Neuronal stem cell (in vitro differentiated cells): Measurements from ENCODE around the gene NFATC2.

ENCODE experiments used
- DNase-seq: peaks from one replicate; pipeline ENCODE4 v3.0.0-alpha.2; 2013; ENCODE audit warnings: low spot score
- H2AFZ ChIP-seq: one replicate; pipeline ENCODE4 v1.6.1; 2013; ENCODE audit warnings: mild to moderate bottlenecking, low read length, inconsistent platforms
- H2AK5ac ChIP-seq: 2 replicates; pipeline ENCODE4 v1.6.1; 2013; ENCODE audit warnings: low read depth, mild to moderate bottlenecking, inconsistent platforms, low read length, moderate library complexity, mixed read lengths
- H2BK120ac ChIP-seq: 2 replicates; pipeline ENCODE4 v1.6.1; 2013; ENCODE audit warnings: low read depth, mild to moderate bottlenecking, inconsistent platforms, low read length, moderate library complexity, mixed read lengths
- H2BK12ac ChIP-seq: one replicate; pipeline ENCODE4 v1.6.1; 2013; ENCODE audit warnings: low read length, inconsistent platforms
- H2BK15ac ChIP-seq: 2 replicates; pipeline ENCODE4 v1.6.1; 2013; ENCODE audit warnings: mild to moderate bottlenecking, low read length, inconsistent platforms, mixed read lengths
- H2BK5ac ChIP-seq: one replicate; pipeline ENCODE4 v1.6.1; 2013; ENCODE audit warnings: inconsistent platforms, mild to moderate bottlenecking, low read length, moderate library complexity
- H3K14ac ChIP-seq: one replicate; pipeline ENCODE4 v1.6.1; 2013; ENCODE audit warnings: low read length, inconsistent platforms
- H3K18ac ChIP-seq: 2 replicates; pipeline ENCODE4 v1.6.1; 2013; ENCODE audit warnings: low read length, inconsistent platforms
- H3K23ac ChIP-seq: 2 replicates; pipeline ENCODE4 v1.6.1; 2013; ENCODE audit warnings: low read depth, mild to moderate bottlenecking, mixed read lengths, low read length, inconsistent platforms; ENCODE audit not compliant: poor library complexity
- H3K27ac ChIP-seq: replicated peaks from 3 replicates; pipeline ENCODE4 v1.5.1; 2013; ENCODE audit warnings: low read length, inconsistent platforms
- H3K27me3 ChIP-seq, 3 experiments: 2 replicates each; pipeline ENCODE4 v1.6.1; 2013; ENCODE audit warnings: low read length in 3 of 3, mild to moderate bottlenecking in 2 of 3, inconsistent platforms in 1 of 3, low read depth in 1 of 3, mixed read lengths in 1 of 3, moderate library complexity in 1 of 3; ENCODE audit not compliant: control insufficient read depth in 3 of 3, insufficient read depth in 3 of 3
- H3K36me3 ChIP-seq, 2 donors: replicated peaks in 1 of 2; 2 replicates each; pipeline ENCODE4 v1.6.1; 2013; ENCODE audit warnings: low read length in 2 of 2; ENCODE audit not compliant: control insufficient read depth in 2 of 2, insufficient read depth in 2 of 2
- H3K4ac ChIP-seq: 2 replicates; pipeline ENCODE4 v1.6.1; 2013; ENCODE audit warnings: inconsistent platforms, mild to moderate bottlenecking, low read length, moderate library complexity
- H3K4me1 ChIP-seq, 2 donors: 1 replicate in 1 of 2; 2 replicates in 1 of 2; pipeline ENCODE4 v1.6.1; 2013; ENCODE audit warnings: low read length in 2 of 2, low read depth in 1 of 2; ENCODE audit not compliant: control insufficient read depth in 2 of 2, insufficient read depth in 1 of 2
- H3K4me2 ChIP-seq: one replicate; pipeline ENCODE4 v1.6.1; 2013; ENCODE audit warnings: mild to moderate bottlenecking, low read length, inconsistent platforms; ENCODE audit not compliant: insufficient read depth, poor library complexity, severe bottlenecking
- H3K4me3 ChIP-seq, 2 donors: 2 replicates each; pipeline ENCODE4 v1.5.1; 2013; ENCODE audit warnings: low read length in 2 of 2, mild to moderate bottlenecking in 2 of 2, inconsistent platforms in 1 of 2, moderate library complexity in 1 of 2
- H3K79me1 ChIP-seq: one replicate; pipeline ENCODE4 v1.6.1; 2013; ENCODE audit warnings: low read depth, mild to moderate bottlenecking, inconsistent platforms, low read length, moderate library complexity
- H3K9ac ChIP-seq: one replicate; pipeline ENCODE4 v1.6.1; 2013; ENCODE audit warnings: mild to moderate bottlenecking, low read depth, low read length, inconsistent platforms; ENCODE audit not compliant: poor library complexity
- H3K9me3 ChIP-seq, 2 donors: replicated peaks in 1 of 2; 2 replicates each; pipeline versions ENCODE3 to v1.6.1; 2013; ENCODE audit warnings: low read length in 2 of 2, mild to moderate bottlenecking in 2 of 2, inconsistent platforms in 1 of 2, low read depth in 1 of 2, mixed read lengths in 1 of 2, moderate library complexity in 1 of 2; ENCODE audit not compliant: control insufficient read depth in 2 of 2, insufficient read depth in 1 of 2
- H4K8ac ChIP-seq: one replicate; pipeline ENCODE4 v1.6.1; 2013; ENCODE audit warnings: low read depth, mild to moderate bottlenecking, inconsistent platforms, low read length, moderate library complexity
- H4K91ac ChIP-seq: one replicate; pipeline ENCODE4 v1.6.1; 2013; ENCODE audit warnings: low read length, low read depth, mild to moderate bottlenecking, inconsistent platforms; ENCODE audit not compliant: poor library complexity
- WGBS, 2 donors: extraction: QIAGEN DNeasy Blood & Tissue Kit; methylation state at CpG; one replicate each; pipeline ENCODE4 v1.1.7; 2013; ENCODE audit warnings: missing lambda C conversion rate in 2 of 2, mixed read lengths in 1 of 2; ENCODE audit not compliant: insufficient read length in 2 of 2, insufficient replicate concordance in 1 of 2; ENCODE audit errors: extremely low coverage in 2 of 2; 5-methylcytosine and 5-hydroxymethylcytosine counted together

The NFATC2 gene

GRCh38 chr20:51495921-51496545, 46.5 kb downstream of the NFATC2 start:
- DNase-seq, result no peak
- H2BK120ac ChIP-seq, result no peak overlapping the region
- no peak overlapping the region for H3K4ac ChIP-seq
- no peak overlapping the region for H2BK12ac ChIP-seq
- no peak overlapping the region for H2BK5ac ChIP-seq
- peaks cover 0 to 4% of the 10 kb centered on the region in 2 donors for H3K9me3 ChIP-seq
- no peak overlapping the region for H3K18ac ChIP-seq
- H3K4me3 ChIP-seq, result no peak overlapping the region
- no peaks in the 10 kb centered on the region for H3K4me1 ChIP-seq
- no peak overlapping the region for H3K14ac ChIP-seq
- no peak overlapping the region for H2AK5ac ChIP-seq
- no peaks in the 10 kb centered on the region for H3K36me3 ChIP-seq
- WGBS, 2 donors, result no CpG with 5 or more reads among the region's 7 CpGs
- no peak overlapping the region for H2AFZ ChIP-seq
- H2BK15ac ChIP-seq, result no peak overlapping the region
- H3K4me2 ChIP-seq, result no peak overlapping the region
- H3K79me1 ChIP-seq, result no peaks in the 10 kb centered on the region
- no peak overlapping the region for H4K8ac ChIP-seq
- no peak overlapping the region for H3K23ac ChIP-seq
- no peak overlapping the region for H3K9ac ChIP-seq
- no peaks in the 10 kb centered on the region for H3K27me3 ChIP-seq
- H4K91ac ChIP-seq, result no peak overlapping the region
- H3K27ac ChIP-seq, result no peak overlapping the region

DNA sequence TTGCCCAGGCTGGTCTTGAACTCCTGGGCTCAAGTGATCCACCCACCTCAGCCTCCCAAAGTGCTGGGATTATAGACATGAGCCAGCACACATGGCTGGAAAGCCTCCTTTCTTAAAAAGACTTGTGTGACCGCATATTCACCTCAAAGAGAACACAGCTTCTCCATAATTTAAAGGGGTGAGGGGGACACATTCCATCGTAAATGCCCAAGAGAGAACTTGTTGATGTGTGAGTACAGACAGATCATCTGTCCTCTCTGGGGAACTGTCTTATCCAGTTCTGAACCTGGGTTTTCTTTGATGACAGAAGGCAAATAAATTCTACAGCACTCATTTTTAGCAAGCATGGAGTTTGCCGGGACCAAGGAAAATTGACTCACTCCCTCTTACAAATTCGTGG, 47.2 kb downstream of the NFATC2 start:
- Histone ChIP-seq H3K9me3 (peaks cover 0 to 4% of the 10 kb centered on the region in 2 donors), H4K91ac (no peak overlapping the region), H2BK5ac (no peak overlapping the region), H3K27ac (no peak overlapping the region), H3K23ac (no peak overlapping the region), H2AK5ac (no peak overlapping the region), H4K8ac (no peak overlapping the region), H3K4me2 (no peak overlapping the region), H2BK12ac (no peak overlapping the region), H3K9ac (no peak overlapping the region), H3K27me3 (no peaks in the 10 kb centered on the region), H3K14ac (no peak overlapping the region), H3K4me1 (no peaks in the 10 kb centered on the region), H3K79me1 (no peaks in the 10 kb centered on the region), H3K4me3 (no peak overlapping the region), H2BK120ac (no peak overlapping the region), H3K4ac (no peak overlapping the region), H2BK15ac (no peak overlapping the region), H2AFZ (no peak overlapping the region), H3K18ac (no peak overlapping the region), H3K36me3 (no peaks in the 10 kb centered on the region)
- DNase-seq, result no peak
- no CpG with 5 or more reads among the region's 4 CpGs for WGBS, 2 donors

GRCh38 chr20:51494241-51495110, 48.0 kb downstream of the NFATC2 start:
- Histone ChIP-seq H3K4me1 (no peaks in the 10 kb centered on the region), H4K8ac (no peak overlapping the region), H3K27ac (no peak overlapping the region), H4K91ac (no peak overlapping the region), H3K9me3 (peaks cover 0 to 4% of the 10 kb centered on the region in 2 donors), H3K23ac (no peak overlapping the region), H3K18ac (no peak overlapping the region), H2AK5ac (no peak overlapping the region), H3K4ac (no peak overlapping the region), H2AFZ (no peak overlapping the region), H2BK120ac (no peak overlapping the region), H3K79me1 (no peaks in the 10 kb centered on the region), H3K36me3 (no peaks in the 10 kb centered on the region), H2BK12ac (peak overlapping the region; percentile 12), H2BK15ac (no peak overlapping the region), H3K27me3 (no peaks in the 10 kb centered on the region), H3K4me3 (peak overlapping the region in 1 of 2 donors; percentile 63), H3K9ac (no peak overlapping the region), H3K4me2 (no peak overlapping the region), H2BK5ac (no peak overlapping the region), H3K14ac (no peak overlapping the region)
- DNase-seq, result no peak
- no CpG with 5 or more reads among the region's 16 CpGs for WGBS, 2 donors

DNA sequence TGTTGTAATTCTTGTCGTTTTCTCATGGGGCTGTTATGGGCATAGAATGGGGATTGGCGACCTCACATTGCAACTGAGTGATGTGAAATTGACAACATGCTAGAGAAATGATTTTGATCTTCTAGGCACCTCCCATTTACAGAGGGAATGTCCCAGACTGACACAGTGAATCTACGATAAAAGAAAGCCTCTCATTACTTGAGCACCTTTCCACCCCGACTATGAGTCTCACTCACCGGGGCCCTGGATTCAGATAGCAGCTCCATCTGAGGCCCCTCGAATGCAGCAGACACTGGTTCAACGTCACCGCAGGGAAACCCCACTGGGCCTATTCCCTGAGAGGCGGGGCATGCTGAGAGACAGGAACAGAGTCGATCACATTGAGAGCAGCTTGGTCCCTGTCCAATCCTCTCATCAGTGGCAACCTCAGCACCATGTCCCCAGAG, 49.1 kb downstream of the NFATC2 start:
- no peak overlapping the region for H3K27ac ChIP-seq
- H3K14ac ChIP-seq, result no peak overlapping the region
- no peak overlapping the region for H2BK5ac ChIP-seq
- no peak overlapping the region for H3K9ac ChIP-seq
- no peaks in the 10 kb centered on the region for H3K27me3 ChIP-seq
- no peak overlapping the region for H4K91ac ChIP-seq
- H3K18ac ChIP-seq, result no peak overlapping the region
- H3K9me3 ChIP-seq, result no peaks in the 10 kb centered on the region
- H2BK120ac ChIP-seq, result no peak overlapping the region
- H3K36me3 ChIP-seq, result no peaks in the 10 kb centered on the region
- H3K4me2 ChIP-seq, result no peak overlapping the region
- H2AFZ ChIP-seq, result no peak overlapping the region
- H2BK12ac ChIP-seq, result no peak overlapping the region
- no peak overlapping the region for H3K23ac ChIP-seq
- WGBS, 2 donors, result no CpG with 5 or more reads among the region's 10 CpGs
- H3K4me3 ChIP-seq, result no peak overlapping the region
- H3K4me1 ChIP-seq, result no peaks in the 10 kb centered on the region
- no peak for DNase-seq
- no peak overlapping the region for H3K4ac ChIP-seq
- H2BK15ac ChIP-seq, result no peak overlapping the region
- no peak overlapping the region for H2AK5ac ChIP-seq
- no peaks in the 10 kb centered on the region for H3K79me1 ChIP-seq
- no peak overlapping the region for H4K8ac ChIP-seq
